Tongue (tissue), 2 donors: Measurements from ENCODE around the gene NOTCH2. TPM values are rescaled to one million over a fixed set of nuclear protein-coding genes. Genes with fewer than 3 reads are reported as not detected.
"Not testable (repeated sequence)": the region's sequence is repeated elsewhere in the genome, so short reads cannot be mapped to it uniquely, and the experiment has no call there.

Source experiments
- DNase-seq: peaks from one replicate; pipeline ENCODE4 v3.0.0-alpha.2; 2015
- total RNA-seq: library from RNA; depleted of rRNA; stranded (reverse); fragments of >200 nt; gene quantifications from one replicate; pipeline ENCODE4 v1.2.3, GENCODE V29; 2014

The NOTCH2 gene
- total RNA-seq, 1 donor from 2014 or later, result 133 TPM

DNA sequence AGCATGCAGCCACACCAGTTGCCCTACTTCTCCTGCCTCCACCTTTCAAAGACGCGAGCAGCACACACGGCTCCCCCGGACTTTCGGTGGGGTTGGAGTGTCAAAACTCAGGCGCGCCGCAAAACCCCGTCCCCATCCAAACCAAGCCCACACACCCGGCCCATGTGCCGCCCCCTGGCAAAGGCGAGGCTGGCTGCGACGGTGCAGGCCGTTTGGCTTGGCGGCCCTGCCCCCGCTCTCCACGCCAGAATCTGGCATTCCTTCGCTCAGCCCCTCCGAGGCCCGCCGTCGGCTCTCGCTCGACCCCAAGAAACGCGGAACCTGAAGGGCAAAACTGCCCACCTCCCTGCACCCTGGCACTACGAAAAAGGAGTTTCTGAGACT is 787 bp downstream of the NOTCH2 start:
- DNase-seq, result not testable (repeated sequence)

DNA sequence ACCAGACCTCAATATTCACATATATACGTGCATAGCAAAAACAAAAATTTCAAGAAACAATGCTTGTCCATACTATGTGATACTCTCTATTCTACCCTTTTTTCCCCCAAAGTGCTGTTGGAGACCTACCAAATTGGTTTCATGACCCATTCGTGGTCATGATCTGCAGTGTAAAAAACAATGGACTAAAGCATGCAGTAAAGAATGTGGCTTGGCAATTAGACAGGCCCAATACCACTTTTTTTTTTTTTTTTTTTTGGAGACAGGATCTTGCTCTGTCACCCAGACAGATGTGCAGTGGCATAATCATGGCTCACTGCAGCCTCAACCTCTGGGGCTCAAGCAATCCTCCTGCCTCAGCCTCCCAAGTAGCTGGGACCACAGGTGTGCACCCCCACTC is 21.3 kb downstream of the NOTCH2 start:
- DNase-seq, result not testable (repeated sequence)

DNA sequence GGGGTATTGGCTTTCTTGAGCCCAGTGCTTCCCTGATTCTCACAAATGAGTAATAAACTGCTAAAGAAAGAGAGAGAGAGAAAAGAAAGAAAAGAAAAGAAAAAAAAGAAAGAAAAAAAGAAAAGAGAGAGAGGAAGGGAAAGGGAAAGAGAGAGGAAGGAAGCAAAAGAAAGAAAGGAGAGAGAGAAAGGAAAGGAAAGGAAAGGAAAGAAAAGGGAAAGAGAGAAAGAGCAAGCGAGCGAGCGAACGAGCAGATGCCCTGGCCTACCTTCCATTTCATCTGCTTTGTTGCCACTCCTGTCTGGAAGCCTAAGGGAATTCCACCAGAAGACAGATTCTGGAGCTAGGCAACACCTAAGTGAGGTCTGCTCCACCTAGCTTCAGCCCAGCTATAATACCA is 27.7 kb downstream of the NOTCH2 start:
- DNase-seq, result not testable (repeated sequence)

DNA sequence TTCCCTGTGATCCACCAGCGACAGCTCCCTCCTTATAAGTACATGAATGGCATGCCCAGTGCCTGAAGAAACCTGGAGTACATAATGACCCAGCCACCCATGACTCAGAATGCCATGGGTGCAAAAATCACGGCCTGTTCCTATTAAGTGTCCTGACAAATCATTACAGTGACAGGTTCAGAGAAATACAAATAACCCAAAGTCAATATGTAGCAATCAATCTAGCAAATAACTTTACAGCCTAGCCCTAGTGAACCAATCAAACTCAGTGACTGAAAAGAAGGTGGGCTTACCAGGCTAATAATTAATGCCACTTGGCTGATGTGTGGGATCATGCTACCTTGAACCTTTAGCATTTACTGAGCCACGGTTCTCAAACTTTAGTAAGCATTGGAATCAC is 37.2 kb downstream of the NOTCH2 start:
- not testable (repeated sequence) for DNase-seq

DNA sequence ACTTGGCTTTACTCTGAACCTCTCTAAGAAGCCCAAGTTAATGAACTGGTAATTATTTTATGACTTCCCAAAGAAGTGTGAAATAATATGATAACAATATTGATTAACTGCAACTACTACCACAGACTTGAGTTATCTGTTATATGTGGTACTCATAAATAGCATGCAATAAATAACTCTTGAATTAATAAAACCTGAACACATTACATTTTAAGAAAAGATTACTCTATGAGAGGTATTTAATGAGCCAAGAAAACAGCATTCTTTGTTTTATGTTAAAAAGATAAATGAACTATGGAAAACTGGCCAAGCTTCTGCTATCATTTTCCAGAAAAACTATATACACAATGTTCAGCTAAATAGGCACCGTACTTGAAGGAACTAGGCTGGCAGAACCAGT is 45.7 kb downstream of the NOTCH2 start:
- not testable (repeated sequence) for DNase-seq

DNA sequence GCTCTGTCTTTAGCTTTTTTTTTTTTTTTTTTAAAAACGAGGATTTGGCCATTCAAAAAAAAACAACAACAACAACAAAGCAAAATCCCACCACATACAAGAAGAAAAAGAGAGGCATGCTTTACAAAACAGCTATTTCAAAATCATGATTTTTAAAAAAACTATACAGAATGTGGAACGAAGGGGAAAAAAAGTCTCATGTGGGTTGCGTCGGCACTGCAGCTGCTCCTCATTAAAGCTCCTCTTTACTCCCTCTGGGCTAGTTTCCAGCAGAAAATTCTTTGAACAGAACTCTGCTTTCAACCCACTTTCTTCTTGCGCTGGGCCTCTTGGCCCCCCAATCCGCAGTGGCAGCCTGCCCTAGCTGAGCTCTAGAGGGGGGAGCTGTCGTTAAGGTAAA is 54.5 kb downstream of the NOTCH2 start:
- not testable (repeated sequence) for DNase-seq

DNA sequence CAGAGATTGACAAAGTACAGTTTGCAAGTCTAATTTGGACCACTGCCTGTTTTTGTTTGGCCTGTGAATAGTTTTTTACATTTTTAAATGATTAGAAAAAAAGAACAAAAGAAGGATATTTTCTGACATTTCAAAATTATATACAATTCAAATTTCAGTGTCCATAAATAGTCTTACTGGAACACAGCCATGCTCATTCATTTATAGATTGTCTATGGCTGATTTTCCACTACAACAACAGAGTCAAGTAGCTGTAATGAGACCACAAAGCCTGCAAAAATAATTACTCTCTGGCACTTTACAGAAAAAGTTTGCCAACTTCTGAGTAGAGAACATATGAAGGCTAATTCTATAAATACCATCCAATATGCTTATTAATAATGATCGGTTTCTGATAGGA is 61.1 kb downstream of the NOTCH2 start:
- not testable (repeated sequence) for DNase-seq

DNA sequence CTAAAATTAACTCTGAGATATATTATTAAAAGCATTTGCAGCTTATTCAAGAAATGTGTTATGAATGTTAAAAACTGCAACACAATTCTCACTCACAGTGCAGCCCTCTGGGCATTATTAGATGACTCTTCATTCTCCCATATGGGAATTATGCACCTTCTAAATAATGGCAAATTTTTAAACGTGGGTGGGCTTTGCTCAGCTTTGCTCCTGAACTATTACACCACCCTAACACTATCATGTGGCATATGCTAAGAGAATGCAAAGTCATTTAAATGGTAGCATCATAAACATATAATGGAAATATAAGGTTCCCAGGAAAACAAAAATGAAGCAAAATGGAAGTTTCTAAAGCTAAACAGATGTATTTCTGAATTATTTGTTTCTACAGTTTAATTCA is 61.6 kb downstream of the NOTCH2 start:
- DNase-seq, result not testable (repeated sequence)

DNA sequence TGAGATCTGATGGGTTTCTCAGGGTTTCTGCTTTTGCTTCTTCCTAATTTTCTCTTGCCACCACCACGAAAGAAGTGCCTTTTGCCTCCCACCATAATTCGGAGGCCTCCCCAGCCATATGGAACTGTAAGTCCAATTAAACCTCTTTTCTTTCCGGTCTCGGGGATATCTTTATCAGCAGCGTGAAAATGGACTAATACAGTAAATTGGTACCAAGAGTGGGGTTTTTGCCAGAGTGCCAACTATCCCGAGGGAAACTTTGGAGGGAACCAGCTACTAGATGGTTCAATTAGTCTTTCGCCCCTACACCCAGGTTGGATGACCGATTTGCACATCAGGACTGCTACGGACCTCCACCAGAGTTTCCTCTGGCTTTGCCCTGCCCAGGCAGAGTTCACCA is 68.4 kb downstream of the NOTCH2 start:
- DNase-seq, result not testable (repeated sequence)

DNA sequence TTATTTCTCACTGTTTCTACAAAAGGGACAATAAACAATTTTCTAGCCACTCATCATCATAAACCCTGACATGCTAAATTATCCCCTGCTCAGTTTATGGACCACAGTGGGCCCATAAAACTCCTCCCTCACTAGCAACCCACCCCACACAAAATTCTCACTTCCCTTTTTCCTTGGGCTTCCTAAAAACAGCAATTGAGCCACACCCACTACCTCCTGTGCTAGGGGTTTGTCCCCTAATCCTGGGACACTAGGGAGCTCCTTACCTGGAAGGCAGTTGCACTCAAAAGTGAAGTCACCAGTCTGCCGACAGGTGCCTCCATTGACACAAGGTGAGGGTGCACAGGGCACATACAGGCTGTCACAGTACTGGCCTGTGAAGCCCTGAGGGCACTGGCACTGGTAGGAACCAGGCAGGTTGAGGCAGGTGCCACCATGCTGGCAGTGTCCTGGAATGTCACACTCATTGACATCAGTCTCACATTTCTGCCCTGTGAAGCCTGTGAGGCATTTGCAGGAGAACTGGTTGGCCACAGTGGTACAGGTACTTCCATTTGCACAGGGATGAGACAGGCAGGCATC is 72.6 kb downstream of the NOTCH2 start:
- DNase-seq, result not testable (repeated sequence)

DNA sequence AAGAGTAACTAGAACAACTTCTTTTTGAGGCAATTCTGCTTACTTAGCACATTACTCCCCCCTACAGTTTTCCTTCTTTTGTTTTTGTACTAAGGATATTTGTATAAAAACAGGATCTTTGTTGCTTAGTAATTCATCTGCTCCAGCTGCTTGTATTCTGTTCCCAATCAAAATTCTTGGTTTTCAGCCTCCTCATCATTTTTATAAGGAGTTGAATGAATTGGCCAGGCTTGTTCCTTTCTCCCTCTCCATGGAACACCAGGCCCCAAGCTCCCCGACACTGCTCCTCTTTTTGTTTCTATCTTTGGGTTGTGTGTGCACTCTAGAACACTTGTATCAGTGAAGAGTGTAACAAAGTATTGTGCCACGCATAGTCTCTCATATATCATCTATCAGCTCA is 73.5 kb downstream of the NOTCH2 start:
- DNase-seq, result peak; percentile 50

DNA sequence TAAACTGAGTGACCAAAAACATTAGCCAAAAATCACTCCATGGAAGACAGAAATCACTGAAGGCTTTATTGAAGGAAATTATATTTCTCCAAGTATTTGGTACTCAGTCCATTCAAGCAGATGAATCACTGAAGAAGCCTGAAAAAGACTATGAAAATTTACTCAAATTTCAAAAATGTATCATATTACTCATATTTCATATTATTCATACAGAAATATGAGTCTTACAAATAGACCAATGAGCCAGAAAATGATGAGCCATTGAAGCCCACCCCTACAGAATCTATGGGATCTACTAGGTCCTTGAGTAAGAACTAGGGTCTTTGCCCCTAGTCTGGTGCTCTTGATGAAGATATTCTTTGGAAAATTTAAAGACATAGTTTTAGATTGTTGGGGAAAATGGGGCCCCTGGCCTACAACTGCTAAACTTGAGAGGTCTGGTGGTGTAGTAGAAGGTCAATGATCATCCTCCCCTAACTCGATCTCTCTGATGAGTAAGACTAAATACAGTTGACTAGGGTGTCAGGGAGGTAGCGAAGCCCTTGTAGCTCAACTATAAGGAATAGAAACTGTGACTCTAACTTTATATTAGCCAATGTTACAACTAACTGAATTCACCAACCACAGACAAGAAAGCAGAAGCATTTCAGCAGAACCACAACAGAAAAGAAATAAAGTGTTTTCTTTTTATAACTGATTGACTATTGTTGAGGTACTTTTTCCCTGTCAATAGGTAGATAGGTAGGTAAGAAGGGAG is 81.0 kb downstream of the NOTCH2 start:
- DNase-seq, result no peak

DNA sequence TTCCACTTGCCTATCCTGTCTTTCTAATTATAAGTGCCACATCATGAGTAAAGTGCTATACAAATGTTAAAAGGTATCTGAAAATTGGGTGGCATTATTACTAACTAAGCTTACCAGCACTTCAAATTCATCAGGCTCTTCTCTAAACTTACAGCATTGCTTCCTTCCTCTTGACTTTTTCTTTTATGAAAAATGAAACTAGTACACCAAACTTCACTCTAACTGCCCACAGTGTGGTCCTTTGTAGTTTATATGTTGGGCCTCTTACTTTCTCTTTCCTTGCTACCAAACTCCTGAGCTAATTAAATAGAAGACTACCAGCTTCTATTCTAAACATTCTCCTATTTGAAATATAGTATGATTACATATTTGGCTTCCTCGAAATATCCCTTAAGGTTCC is 81.8 kb downstream of the NOTCH2 start:
- DNase-seq, result no peak

DNA sequence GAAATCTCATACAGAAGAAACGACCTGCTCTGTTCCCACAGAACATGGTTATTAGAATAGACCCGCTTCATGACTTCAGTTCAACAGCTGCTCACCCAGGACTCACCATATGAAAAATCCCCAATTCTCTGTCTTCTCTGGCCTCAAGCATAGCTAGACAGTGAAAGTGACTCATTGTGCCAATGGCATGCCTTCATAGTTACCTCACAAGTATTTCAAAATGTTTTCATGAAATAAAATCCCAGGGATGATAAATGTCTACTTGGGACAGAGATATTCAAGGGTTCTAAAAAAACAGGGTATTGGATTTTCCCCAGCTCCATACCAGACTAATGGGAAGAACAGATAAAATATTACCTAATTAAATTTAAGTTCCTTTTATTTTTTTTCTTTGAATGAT is 82.3 kb downstream of the NOTCH2 start:
- DNase-seq, result no peak

DNA sequence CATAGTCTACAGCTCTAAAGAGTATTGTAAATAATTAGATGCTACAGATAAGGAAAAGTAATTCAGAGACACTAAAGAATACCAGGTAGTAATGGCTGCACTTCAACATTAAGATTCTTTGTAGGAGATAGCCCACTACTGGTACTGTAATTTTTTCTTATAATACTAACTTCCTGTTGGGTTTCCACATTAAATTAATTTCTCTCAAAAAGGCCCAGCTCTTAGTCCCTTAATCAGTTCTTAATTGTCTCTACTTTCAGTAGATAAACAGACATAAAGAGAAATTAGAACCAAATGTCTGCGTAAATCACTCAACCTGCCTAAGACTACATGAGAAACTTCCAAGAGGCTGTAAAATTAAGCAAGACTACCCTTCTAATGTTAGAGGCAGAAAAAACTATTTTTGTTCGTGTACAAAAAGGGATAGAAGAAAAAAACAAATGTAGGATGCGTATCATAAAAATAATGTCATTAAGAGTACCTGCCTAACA is 83.4 kb downstream of the NOTCH2 start:
- no peak for DNase-seq

DNA sequence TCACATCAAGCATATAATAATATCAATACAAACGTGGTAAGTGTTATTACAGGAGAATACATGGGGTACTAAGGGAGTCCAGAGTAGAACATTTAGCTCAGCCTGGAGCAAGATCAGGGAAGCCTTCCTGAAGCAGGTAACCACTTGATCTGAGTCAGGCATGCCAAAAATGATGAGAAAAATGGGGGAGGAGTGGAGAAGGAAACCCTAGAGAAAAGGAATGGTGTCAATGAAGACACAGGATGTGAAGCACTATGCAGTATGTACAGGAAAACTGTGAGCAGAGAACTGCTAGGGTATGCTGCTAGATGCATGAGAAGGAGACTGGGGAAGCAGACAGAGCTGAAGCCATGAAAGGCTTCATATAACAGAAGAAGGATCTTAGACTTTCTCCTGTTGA is 84.7 kb downstream of the NOTCH2 start:
- DNase-seq, result no peak

DNA sequence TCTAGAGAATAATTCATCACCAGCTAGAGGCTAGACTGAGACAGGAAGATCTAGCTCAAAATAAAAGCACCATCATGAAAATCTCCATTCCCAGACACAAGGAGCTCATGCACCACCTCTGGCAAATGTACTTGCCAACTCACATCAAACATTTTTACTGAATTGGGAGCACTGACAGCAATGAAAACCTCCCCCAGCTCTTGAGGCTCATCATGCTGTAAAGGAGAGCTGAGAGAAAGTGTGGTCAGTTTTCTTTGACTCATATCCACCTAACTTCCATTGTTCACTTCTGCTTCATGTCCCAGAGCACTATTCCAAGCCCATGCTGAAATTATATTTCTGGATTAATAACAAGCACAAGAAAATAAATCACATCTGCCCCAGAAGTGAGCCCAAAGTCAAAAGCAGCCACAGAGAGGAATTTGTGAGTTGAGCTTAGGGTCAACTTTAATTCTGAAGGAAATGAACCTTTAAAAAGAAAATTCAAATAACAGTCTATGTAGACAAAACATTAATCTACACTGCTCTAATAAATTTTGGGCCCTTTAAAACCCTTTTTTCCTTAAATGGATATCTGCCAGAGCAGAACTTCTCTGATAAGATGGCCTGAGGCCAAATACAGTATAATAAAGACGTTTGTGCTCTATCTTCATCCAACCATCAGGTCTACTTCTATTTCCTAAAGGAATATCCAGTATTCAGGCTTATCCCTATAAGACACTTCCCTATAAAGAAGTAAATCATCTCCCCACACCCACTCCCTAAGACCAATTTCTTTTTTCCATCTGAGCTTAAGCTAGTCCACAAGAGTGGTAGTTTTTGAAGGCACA is 87.3 kb downstream of the NOTCH2 start:
- DNase-seq, result peak; percentile 43

DNA sequence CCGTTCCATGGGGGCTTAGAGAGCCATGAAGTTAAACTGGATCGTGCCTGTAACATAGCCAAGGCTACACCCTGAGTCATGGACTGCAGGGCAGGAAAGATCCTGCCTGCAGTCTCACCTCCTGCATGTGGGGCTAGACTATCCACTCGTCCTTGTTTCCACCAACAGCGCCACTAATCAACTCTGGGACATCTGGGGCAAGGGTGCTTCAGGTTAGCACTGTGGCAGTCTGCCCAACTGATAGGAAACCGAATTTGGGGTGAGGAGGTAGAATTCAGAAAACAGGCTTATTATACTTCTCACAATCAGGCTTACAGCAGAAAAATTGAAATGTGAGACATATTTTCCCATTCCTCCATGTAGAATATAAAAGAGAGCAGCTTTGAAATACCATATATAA is 88.0 kb downstream of the NOTCH2 start:
- DNase-seq, result no peak

DNA sequence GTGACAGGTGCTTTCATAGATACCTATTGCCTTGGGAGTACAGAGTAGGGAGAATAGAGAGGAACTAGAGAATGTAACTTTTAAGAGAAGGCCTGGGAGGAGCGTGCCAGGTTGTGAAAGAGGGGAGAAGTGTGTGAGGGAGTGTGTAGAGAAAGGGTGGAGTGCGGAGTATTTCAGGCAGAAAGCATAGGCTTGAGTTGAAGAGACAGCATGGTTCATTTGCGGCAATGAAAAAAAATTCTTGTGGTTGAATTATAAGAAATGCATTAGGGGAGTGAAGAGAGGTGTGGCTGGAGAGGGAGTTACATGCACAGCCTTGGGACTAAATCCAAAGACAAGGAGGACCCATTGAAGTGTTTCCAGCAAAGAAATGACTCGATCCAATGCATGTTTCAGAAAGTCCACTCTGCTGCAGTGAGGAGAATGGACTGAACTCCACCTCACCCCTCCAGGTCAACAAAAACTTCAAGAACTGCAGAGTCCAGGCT is 91.4 kb downstream of the NOTCH2 start:
- DNase-seq, result no peak

DNA sequence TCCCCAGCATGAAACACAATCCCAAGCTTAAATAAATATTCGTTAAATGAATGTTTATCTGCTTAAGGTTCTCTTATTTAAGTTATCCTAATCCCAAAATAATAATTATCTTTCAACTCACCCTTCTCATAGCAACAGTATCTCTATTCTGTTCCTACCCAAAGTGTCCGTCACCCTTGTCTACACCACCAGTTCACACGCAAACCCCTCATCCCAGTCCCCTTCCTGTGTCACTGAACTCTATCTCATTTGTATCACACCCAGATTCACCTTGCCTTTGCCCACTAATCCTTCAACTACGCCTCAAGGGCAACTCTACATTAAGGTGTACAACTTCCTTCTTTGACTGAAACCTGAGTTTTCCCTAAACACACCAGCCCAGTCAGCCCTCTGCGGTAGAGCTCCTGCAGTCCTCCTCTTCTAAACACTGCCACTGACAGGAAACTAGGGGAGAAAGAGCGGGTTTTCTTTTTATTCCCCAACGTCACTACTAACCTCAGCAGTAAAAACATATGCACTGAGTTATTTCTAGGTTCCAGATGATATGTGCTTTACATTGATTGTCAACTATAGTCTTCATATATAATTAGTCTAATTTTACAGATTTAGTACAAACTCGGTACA is 92.2 kb downstream of the NOTCH2 start:
- DNase-seq, result not testable (repeated sequence)

DNA sequence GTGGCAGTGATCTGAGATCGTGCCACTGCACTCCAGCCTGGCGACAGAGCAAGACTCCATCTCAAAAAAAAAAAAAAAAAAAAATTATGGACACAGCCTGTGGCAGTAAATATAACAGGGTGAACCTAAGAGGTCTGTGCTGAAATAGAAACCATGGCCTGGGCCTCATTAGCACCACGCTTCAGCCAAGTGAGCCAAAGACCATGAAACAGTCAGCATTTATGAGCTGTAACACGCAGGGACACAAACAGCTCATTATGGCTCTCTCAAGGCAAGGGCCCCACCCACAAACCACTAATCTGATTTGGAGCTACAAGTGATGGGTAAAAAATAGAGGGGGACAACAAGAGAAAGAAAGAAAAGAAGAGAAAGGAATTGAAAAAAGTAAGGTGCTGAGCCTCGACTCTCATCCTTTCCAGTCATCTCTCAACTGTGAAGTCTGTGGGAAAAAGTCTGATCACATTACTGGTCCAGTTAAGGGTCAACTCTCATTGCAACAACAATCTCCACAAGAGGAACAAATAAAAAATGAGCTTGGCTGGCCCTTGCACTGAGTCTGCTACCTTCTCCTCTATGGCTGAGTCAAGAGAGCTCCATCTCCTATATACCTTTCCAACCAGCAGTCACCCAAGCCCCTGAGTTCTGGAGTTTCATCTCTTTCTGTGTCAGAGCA is 93.7 kb downstream of the NOTCH2 start:
- DNase-seq, result not testable (repeated sequence)

DNA sequence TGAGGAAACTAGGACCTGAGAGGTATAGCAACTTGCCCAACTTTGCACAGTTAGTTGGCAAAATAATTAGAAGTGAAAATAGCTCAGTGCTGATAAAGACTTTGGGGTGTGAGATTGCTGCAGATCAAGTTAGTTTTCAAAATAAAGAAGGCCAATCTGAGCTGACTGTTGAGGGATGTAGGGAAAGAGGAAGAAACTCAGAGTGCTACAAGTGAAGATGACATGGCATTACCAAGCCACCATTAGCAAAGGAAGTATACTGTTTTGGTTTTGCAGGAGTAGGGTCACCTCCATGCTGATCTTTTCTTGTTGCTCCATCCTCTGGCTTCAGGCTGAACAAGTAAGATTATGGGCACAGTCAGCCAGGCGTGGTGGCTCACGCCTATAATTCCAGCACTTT is 94.5 kb downstream of the NOTCH2 start:
- no peak for DNase-seq
